ENCODE data around the gene GRIK1. TPM values are rescaled to one million over a fixed set of nuclear protein-coding genes. Genes with fewer than 3 reads are reported as not detected.

Gene GRIK1
- total RNA-seq, 4 donors from 2014 or later: not detected

DNA sequence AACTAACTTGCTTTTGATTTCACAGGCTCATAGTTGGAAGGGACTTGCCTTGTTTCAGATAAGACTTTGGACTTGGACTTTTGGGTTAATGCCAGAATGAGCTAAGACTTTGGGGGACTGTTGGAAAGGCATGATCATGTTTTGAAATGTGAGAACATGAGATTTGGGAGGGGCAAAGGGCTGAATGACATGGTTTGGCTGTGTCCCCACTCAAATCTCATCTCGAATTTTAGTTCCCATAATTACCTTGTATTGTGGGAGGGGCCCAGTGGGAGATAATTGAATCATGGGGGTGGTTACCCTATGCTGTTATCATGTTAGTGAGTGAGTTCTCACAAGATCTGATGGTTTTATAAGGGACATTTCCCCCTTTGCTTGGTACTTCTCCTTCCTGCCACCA lies 222.1 kb downstream of the GRIK1 start:
- H3K4me1 ChIP-seq: no peaks in the 10 kb centered on the region
- H3K9me3 ChIP-seq: peaks cover 0 to 3% of the 10 kb centered on the region in 2 donors
- in situ Hi-C loops (cut with MboI; ENCODE audit: low pct_ligation_motif_present in 1 of 4, low pct_unique_long_range_greater_than_20kb in 1 of 4, low sequenced_read_pairs in 3 of 4) (no loop called here), intact Hi-C loops (cut with DNase I; ENCODE audit: low total_unique reads) (no loop called here)
- no peak for DNase-seq
- 40 to 65% methylated on average over 1 of the region's 1 CpG for WGBS, 2 donors (ENCODE audit: low coverage in 1 of 2)
- TF ChIP-seq EP300 (IDR thresholded peaks at IDR 0.05; ENCODE audit: low read depth): no peak
- no peak for TF ChIP-seq POLR2AphosphoS5 (IDR thresholded peaks at IDR 0.05)
- TF ChIP-seq, protein P1, sequence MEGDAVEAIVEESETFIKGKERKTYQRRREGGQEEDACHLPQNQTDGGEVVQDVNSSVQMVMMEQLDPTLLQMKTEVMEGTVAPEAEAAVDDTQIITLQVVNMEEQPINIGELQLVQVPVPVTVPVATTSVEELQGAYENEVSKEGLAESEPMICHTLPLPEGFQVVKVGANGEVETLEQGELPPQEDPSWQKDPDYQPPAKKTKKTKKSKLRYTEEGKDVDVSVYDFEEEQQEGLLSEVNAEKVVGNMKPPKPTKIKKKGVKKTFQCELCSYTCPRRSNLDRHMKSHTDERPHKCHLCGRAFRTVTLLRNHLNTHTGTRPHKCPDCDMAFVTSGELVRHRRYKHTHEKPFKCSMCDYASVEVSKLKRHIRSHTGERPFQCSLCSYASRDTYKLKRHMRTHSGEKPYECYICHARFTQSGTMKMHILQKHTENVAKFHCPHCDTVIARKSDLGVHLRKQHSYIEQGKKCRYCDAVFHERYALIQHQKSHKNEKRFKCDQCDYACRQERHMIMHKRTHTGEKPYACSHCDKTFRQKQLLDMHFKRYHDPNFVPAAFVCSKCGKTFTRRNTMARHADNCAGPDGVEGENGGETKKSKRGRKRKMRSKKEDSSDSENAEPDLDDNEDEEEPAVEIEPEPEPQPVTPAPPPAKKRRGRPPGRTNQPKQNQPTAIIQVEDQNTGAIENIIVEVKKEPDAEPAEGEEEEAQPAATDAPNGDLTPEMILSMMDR (IDR thresholded peaks at IDR 0.05): no peak
- no peaks in the 10 kb centered on the region for H3K27me3 ChIP-seq
- no peak overlapping the region for H3K4me3 ChIP-seq
- no peak overlapping the region for H3K27ac ChIP-seq
- no peaks in the 10 kb centered on the region for H3K36me3 ChIP-seq

DNA sequence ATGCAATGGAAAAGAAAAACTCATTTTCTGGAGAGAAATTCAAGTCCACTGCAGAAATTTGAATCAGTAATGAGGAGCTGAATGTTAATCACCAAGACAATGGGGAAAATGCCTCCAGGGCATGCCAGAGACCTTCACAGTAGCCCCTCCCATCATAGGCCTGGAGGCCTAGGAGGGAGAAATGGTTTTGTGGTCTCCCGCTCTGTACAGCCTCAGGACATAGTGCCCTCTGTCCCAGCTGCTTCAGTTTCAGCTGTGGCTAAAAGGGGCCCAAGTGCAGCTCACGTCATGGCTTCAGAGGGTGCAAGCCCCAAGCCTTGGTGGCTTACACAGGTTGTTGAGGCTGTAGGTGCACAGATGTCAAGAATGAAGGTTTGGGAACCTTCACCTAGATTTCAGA lies 223.0 kb downstream of the GRIK1 start:
- Histone ChIP-seq H3K9me3 (peaks cover 0 to 3% of the 10 kb centered on the region in 2 donors), H3K27me3 (no peaks in the 10 kb centered on the region), H3K27ac (no peak overlapping the region), H3K4me3 (no peak overlapping the region), H3K36me3 (no peaks in the 10 kb centered on the region), H3K4me1 (no peaks in the 10 kb centered on the region)
- TF ChIP-seq, protein P1 (IDR thresholded peaks at IDR 0.05): no peak
- no peak for TF ChIP-seq POLR2AphosphoS5 (IDR thresholded peaks at IDR 0.05)
- no peak for DNase-seq
- intact Hi-C loops (cut with DNase I; ENCODE audit: low total_unique reads): no loop called here
- in situ Hi-C loops (cut with MboI; ENCODE audit: low pct_ligation_motif_present in 1 of 4, low pct_unique_long_range_greater_than_20kb in 1 of 4, low sequenced_read_pairs in 3 of 4): no loop called here
- 93 to 100% methylated on average over 1 to 2 of the region's 2 CpGs for WGBS, 2 donors (ENCODE audit: low coverage in 1 of 2)

DNA sequence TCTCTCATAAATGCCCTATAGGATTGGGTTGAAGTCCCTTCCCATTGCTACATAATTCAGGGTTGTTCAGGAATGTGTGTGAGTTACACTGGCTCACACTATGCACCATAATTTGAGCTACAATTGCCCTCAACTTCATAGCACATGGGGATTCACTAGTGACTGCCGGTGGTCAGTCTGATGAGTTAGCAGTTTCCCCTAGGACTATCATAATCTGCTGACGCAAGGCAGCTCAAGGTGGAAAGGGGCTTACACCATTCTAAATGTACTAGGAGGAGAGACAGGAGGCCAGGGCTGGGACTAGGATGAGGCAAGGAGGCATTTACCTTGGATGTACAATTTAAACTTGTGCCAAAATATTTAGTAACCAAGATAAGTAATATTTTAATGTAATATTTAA lies 224.7 kb downstream of the GRIK1 start:
- Histone ChIP-seq H3K9me3 (peaks cover 0 to 3% of the 10 kb centered on the region in 2 donors), H3K4me3 (no peak overlapping the region), H3K36me3 (no peaks in the 10 kb centered on the region), H3K27me3 (no peaks in the 10 kb centered on the region), H3K4me1 (no peaks in the 10 kb centered on the region), H3K27ac (no peak overlapping the region)
- in situ Hi-C loops (cut with MboI; ENCODE audit: low pct_ligation_motif_present in 1 of 4, low pct_unique_long_range_greater_than_20kb in 1 of 4, low sequenced_read_pairs in 3 of 4) (no loop called here), intact Hi-C loops (cut with DNase I; ENCODE audit: low total_unique reads) (no loop called here)
- TF ChIP-seq POLR2AphosphoS5 (IDR thresholded peaks at IDR 0.05): no peak
- TF ChIP-seq, protein P1 (IDR thresholded peaks at IDR 0.05): no peak
- 100% methylated on average over 2 of the region's 2 CpGs; no CpG with 5 or more reads in 1 of the 2 donors for WGBS, 2 donors (ENCODE audit: low coverage in 1 of 2)
- no peak for DNase-seq

DNA sequence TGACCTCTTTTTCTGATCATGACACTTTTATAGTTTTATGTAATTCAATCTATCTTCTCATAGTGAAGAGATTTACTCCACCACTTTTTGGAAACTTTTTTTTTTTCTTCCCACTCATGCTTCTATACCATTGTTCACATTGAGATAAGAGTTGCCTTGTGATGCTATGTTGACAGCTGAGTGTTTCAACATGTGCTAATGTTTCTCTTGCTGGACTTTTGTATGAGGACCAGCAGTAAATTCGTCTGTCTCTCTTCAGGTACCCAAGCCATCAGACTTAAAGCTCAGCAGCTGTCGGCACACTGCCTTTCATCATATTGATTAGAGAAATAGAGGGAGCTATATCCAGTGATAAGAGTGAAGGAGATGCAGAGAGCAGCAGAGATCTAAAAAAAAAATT lies 227.0 kb downstream of the GRIK1 start:
- DNase-seq: no peak
- H3K27ac ChIP-seq: no peak overlapping the region
- no peaks in the 10 kb centered on the region for H3K27me3 ChIP-seq
- peaks cover 0 to 3% of the 10 kb centered on the region in 2 donors for H3K9me3 ChIP-seq
- in situ Hi-C loops (cut with MboI; ENCODE audit: low pct_ligation_motif_present in 1 of 4, low pct_unique_long_range_greater_than_20kb in 1 of 4, low sequenced_read_pairs in 3 of 4) (no loop called here), intact Hi-C loops (cut with DNase I; ENCODE audit: low total_unique reads) (no loop called here)
- H3K4me3 ChIP-seq: no peak overlapping the region
- 71 to 81% methylated on average over 1 to 2 of the region's 2 CpGs for WGBS, 2 donors (ENCODE audit: low coverage in 1 of 2)
- no peaks in the 10 kb centered on the region for H3K4me1 ChIP-seq
- no peak for TF ChIP-seq POLR2A (IDR thresholded peaks at IDR 0.05)
- no peak for TF ChIP-seq POLR2AphosphoS5 (IDR thresholded peaks at IDR 0.05)
- TF ChIP-seq, protein P1 (IDR thresholded peaks at IDR 0.05): no peak
- no peak for TF ChIP-seq EP300 (IDR thresholded peaks at IDR 0.05; ENCODE audit: low read depth)
- H3K36me3 ChIP-seq: no peaks in the 10 kb centered on the region
